Stimulated activated CD4-positive, alpha-beta T cell treated with anti-CD3 and anti-CD28 coated beads, Interleukin-4, amount 100 ng/mL, for 24 hours (primary cell): ENCODE data around the gene SMYD3.
A peak's percentile ranks its signal among the peaks of the same experiment; 100 is the strongest.
"Not testable (repeated sequence)": the region's sequence is repeated elsewhere in the genome, so short reads cannot be mapped to it uniquely, and the experiment has no call there.

Experiments
- DNase-seq: peaks from one replicate; pipeline ENCODE4 v3.0.0-alpha.2; 2020

SMYD3 gene

GRCh38 chr1:246343937-246344336 is 163.1 kb downstream of the SMYD3 start:
- DNase-seq = no peak

- DNase-seq = no peak
Observed at GRCh38 chr1:246343251-246343650, 163.8 kb downstream of the SMYD3 start.

DNA sequence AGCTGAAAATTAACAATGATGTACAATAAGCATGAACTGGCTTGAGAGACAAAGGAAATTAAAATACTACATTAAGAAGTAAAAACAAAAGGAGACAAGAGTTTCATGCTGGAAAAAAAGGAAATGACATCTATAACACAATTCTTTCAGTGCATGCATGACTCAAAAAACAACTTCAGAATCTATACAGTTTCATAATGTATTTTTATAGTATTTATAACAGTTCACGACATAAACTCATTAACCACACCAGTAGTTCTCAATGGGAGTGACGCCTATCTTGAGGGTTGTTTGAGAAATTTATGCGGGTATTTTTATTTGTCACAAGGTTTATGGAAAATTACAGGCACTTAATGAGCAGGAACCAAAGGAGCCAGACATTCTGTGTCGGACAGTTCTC is 168.5 kb downstream of the SMYD3 start:
- no peak for DNase-seq

- no peak for DNase-seq
Observed at GRCh38 chr1:246338098-246338497, 169.0 kb downstream of the SMYD3 start.

DNA sequence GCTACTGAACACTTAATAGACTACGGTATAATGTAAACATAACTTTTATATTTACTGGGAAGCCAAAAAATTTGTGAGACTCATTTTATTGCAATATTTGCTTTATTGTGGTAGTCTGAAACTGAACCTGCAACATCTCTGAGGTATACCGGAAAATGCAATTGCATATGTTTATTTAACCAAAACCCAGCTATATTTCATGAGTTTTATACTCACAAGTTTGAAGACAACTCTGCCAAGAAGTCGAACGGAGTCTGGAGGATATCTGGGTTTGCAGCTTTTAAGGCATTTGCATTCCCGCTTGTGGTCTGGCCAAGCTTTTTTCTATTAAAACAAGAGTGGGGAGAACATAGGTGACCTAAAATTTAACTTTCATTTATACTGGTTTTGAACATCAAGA is 171.9 kb downstream of the SMYD3 start:
- no peak for DNase-seq

DNA sequence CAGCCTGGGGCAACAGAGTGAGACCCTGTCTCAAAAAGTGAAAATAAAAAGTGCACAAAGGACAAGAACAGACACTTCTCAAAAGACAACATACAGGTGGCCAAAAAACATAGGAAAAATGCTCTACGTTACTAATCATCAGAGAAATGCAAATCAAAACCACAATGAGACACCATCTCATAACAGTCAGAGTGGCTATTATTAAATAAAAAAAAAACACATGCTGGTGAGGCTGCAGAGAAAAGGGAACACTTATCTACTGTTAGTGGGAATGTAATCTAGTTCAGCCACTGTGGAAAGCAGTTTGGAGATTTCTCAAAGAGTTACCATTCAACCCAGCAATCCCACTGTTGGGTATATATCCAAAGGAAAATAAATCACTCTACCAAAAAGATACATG is 173.2 kb downstream of the SMYD3 start:
- DNase-seq = no peak

GRCh38 chr1:246332078-246332477 is 175.0 kb downstream of the SMYD3 start:
- DNase-seq = no peak

DNA sequence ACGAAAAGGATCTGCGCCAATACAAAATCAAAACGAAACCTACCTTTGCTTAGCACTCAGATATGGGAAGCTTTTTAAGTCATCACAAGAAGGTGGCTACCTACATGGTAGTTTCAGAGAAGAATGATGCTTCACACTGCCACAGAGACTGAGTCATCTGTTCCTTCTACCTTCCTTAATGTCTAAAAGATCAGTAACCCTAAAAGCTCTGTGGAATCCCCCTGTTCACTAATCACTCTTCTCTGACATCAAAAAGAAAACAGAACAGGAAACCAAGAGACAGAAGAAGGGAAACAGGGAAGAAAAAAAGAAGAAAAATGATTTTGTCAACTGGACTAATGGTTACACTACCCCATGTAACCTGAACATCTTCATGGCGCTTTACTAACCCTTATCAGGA is 177.2 kb downstream of the SMYD3 start:
- DNase-seq = peak; percentile 38

DNA sequence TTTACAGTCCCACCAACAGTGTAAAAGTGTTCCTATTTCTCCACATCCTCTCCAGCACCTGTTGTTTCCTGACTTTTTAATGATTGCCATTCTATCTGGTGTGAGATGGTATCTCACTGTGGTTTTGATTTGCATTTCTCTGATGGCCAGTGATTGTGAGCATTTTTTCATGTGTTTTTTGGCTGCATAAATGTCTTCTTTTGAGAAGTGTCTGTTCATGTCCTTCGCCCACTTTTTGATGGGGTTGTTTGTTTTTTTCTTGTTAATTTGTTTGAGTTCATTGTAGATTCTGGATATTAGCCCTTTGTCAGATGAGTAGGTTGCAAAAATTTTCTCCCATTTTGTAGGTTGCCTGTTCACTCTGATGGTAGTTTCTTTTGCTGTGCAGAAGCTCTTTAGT is 177.8 kb downstream of the SMYD3 start:
- not testable (repeated sequence) for DNase-seq

DNA sequence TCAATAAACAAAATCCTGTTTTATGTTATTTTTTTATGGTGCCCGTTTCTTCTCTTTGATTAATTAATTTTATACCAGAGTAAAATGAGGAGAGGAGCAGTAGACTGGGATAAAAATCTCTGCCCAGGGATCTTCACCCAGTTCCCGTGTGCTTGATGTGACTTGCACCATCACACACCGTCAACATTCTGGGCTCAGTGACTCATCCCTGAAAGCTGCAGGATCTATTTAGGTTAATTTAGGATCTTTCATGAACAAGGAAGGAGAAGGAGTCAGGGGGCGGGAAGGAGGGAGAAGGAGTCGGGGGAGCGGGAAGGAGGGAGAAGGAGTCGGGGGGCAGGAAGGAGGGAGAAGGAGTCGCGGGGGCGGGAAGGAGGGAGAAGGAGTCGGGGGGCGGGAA is 182.4 kb downstream of the SMYD3 start:
- DNase-seq = no peak

- DNase-seq = not testable (repeated sequence)
Observed at GRCh38 chr1:246324033-246324432, 183.0 kb downstream of the SMYD3 start.

DNA sequence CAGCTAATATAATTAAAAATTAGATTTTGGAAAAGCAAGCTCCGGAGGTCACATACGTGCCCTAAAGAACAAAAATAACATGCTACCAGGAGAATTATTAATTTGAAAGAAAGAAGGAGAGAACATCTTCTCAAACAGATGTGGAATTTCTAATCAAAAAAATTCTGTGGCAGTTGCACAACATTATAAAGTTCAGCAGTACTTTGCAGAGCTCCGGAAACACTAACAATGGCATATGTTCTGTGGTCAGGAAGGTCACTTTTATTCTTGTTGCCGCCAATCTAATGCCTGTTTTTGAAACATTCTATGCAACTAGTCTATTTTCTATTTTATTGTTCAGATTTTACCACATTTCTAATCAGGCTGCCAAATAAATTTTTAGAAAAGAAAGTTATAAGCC is 186.8 kb downstream of the SMYD3 start:
- no peak for DNase-seq

DNA sequence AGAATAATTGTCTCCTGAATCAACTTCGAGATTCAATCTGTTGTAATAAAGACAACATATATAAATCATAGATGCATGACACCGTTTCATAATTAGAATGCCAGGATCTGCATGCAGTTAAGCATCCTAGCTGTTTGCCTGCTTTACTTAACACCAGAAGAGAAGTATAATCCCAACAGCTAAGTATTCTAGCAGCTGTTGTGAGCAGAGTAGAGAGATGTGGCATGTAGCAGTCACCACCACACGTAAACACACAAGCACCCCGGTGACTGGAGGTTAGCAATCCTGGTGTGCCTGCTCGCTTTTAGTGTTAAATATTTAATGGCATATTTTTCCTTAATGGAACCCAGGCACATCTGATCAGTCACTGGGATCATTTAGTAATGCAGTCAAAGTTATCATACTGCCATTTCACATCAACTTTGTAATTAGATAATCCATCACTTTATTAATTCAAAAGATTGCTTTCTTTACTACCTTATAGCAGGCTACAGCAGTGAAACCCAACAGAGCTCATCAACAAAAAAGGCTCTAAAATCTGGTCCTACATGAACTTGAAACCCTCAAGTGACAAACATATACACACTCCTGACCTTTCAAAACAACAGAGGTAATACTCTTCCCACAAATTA is 187.9 kb downstream of the SMYD3 start:
- no peak for DNase-seq

GRCh38 chr1:246318622-246319021 is 188.5 kb downstream of the SMYD3 start:
- DNase-seq = no peak

DNA sequence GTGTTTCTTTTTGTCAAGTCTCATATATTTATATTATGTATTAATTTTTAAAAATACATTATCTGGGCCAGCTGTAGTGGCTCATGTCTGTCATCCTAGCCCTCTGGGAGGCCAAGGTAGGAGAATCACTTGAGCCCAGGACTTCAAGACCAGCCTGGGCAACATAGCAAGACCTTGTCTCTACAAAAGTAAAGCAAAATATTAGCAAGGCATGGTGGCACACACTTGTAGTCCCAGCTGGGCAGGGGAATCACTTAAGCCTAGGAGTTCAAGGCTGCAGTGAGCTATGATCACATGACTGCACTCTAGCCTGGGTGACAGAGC is 189.1 kb downstream of the SMYD3 start:
- DNase-seq = no peak

- no peak for DNase-seq
Observed at GRCh38 chr1:246317332-246318035, 189.6 kb downstream of the SMYD3 start.

DNA sequence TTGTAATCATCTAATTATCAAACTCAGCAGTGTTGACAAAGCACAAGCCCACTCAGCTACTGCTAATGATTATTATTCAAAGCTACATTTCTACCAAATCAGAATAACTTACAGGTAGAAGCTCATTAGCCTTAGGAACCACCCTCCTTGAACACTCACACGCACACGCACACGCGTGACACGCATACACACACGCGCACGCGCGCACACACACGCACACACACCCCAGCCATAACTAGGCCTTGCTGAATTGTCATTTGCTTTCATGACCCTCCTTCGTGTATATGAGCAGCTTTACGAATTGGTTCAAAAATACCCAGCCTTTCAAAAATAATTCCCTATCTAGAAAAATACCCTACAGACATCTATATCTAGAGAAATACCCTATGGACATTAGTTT is 195.6 kb downstream of the SMYD3 start:
- no peak for DNase-seq

DNA sequence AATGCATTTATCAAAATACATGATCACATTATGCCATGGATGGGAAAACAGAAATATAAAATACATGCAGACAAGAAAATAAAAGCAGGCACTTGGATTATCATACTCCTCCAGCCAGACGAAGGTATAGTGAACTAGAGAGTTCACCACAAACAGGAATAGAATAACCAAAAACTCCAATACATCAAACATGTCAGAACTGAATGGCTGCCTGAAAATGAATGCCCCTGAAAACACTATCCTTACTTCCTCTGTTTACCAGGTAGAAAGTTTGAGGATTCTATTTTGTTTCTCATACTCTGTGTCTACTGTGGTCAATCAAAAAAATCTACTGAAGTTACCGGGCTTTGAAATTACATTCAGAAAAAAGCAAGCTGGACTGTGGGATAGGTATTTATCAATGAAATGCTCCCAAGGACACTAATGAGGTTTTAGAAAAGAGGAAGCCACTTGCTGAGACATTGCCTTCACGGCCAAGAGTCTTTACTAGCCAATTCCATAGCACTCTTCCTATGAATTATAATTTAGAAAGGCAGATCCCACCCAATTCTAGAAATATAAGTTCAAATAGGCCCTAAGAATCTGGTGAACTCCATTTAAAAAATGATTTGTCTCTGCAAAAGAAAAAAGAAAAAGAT is 197.7 kb downstream of the SMYD3 start:
- no peak for DNase-seq

- no peak for DNase-seq
Observed at GRCh38 chr1:246308533-246309075, 198.5 kb downstream of the SMYD3 start.

- DNase-seq = no peak
Observed at GRCh38 chr1:246306415-246307037, 200.6 kb downstream of the SMYD3 start.

DNA sequence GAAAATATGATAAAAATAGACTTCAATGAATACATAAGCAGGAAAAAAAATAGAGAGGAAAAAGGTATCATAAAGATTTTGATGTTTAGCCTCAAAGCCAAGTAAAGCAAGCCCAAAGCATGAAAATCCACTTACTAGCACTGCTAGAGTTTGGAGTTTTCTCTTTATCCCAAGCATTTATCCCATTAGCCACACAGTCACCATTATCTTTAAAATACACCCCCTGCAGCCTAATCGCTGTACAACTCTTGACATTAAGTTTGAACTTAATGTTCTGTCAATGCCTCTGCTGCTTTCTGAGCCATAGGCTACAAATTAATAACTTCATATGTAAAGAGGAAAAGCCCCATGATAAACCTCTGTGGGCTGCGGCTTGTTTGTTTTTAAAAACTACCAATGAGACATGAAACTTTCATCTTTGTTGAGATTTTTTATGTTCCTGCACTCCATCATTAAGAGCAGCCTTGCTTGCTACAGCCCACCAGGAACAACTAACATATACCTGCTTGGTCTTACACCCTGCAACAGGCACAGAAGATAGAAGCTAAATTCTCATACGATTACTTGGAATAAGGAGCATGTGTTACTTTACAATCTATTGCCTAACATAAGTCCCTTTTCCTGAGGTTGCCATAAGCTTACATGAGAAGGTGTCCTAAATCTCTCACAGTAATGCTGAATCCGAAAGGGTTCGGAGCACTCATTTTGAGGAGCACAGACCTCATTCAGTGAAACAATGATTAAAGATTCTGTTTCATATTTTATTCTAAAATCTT is 202.4 kb downstream of the SMYD3 start:
- no peak for DNase-seq

DNA sequence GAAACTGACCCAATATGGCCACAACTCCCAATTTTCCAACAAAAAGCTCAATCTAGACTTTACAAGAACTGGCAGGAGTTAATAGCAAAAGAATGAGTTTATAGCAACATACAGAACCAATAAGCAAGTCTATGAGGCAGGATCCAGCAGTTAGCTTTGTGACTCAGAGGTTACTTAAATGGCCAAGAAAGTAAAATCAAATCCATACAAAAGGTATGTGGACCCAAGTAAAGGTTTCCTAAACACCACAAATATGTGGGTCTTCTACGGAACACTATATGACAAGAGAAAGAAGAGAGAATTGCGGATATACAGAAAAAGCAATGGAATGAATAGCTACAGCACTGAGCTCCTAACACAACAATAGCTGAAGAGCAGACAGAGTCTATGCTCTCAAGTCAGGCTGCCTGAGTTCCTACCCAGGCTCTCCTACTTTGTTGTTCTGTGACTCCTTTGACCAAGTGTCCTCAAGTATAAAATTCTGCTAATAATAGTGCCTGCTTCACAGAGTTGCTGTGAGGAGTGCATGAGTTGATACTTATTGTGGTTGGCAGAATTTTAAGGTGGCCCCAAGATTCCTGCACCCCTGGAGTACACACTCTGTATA is 204.3 kb downstream of the SMYD3 start:
- no peak for DNase-seq

GRCh38 chr1:246302251-246302625 is 204.8 kb downstream of the SMYD3 start:
- no peak for DNase-seq
